HEK293 (cell line): ENCODE measurements around the gene EFCAB8.

Experiments used
- CTCF ChIA-PET: fragments of 350-600 bp; formaldehyde crosslinking; extraction: SDS; loops from one replicate; lab custom pipeline; 2021; ENCODE audit warnings: antibody characterized with exemption; lab: Yijun Ruan, JAX
- POLR2A ChIA-PET: fragments of 300-600 bp; formaldehyde crosslinking; extraction: SDS; loops from one replicate; lab custom pipeline; 2020; ENCODE audit warnings: antibody characterized with exemption, inconsistent platforms; lab: Yijun Ruan, JAX
- H3K27ac ChIP-seq: fragments of 200-500 bp; sonication (Bioruptor generic); 2 replicates; pipeline ENCODE4 v1.5.1; 2014; ENCODE audit warnings: low read depth, low read length, control low read depth, inconsistent platforms; ENCODE audit errors: extremely low read depth
- H3K36me3 ChIP-seq, 2 experiments: fragments of 200-500 bp in 1 of 2; sonication (Bioruptor generic) in 1 of 2; 1 replicate in 1 of 2; 2 replicates in 1 of 2; pipeline ENCODE4 v1.5.1; 2014 to 2017; ENCODE audit warnings: inconsistent platforms in 2 of 2, low read length in 2 of 2; ENCODE audit not compliant: control insufficient read depth in 2 of 2, insufficient read depth in 1 of 2
- H3K4me1 ChIP-seq: fragments of 200-500 bp; sonication (Bioruptor generic); 2 replicates; pipeline ENCODE4 v1.5.1; 2014; ENCODE audit warnings: mild to moderate bottlenecking, low read length, inconsistent platforms; ENCODE audit not compliant: control insufficient read depth, insufficient read depth
- H3K4me3 ChIP-seq: 2 replicates; pipeline ENCODE4 v1.5.1; 2011; ENCODE audit warnings: low read depth, mild to moderate bottlenecking, control low read depth, low read length, moderate library complexity
- H3K9me3 ChIP-seq: fragments of 200-500 bp; sonication (Bioruptor generic); 2 replicates; pipeline ENCODE4 v1.5.1; 2014; ENCODE audit warnings: low read depth, low read length, inconsistent platforms; ENCODE audit not compliant: control insufficient read depth, insufficient read depth
- ATF2 ChIP-seq: fragments of 450-650 bp; formaldehyde crosslinking; IDR thresholded peaks from 2 replicates; pipeline ENCODE4 v1.5.1; 2016; ENCODE audit warnings: missing biosample characterization, missing genetic modification characterization, low read depth
- KLF8 ChIP-seq: fragments of 450-650 bp; formaldehyde crosslinking; IDR thresholded peaks from 2 replicates; pipeline ENCODE4 v1.5.1; 2016; ENCODE audit warnings: missing biosample characterization, missing genetic modification characterization
- PRDM2 ChIP-seq: fragments of 450-650 bp; formaldehyde crosslinking; IDR thresholded peaks from 2 replicates; pipeline ENCODE4 v1.5.1; 2016; ENCODE audit warnings: missing biosample characterization, missing genetic modification characterization, borderline replicate concordance
- SALL2 ChIP-seq: fragments of 450-650 bp; formaldehyde crosslinking; IDR thresholded peaks from 2 replicates; pipeline ENCODE4 v1.5.0; 2017; ENCODE audit warnings: missing biosample characterization, mild to moderate bottlenecking, missing genetic modification characterization, borderline replicate concordance
- SCRT1 ChIP-seq: fragments of 450-650 bp; formaldehyde crosslinking; IDR thresholded peaks from 2 replicates; pipeline ENCODE4 v1.5.1; 2016; ENCODE audit warnings: missing biosample characterization, missing genetic modification characterization, borderline replicate concordance
- SCRT2 ChIP-seq: fragments of 450-650 bp; formaldehyde crosslinking; IDR thresholded peaks from 2 replicates; pipeline ENCODE4 v1.5.1; 2016; ENCODE audit warnings: missing biosample characterization, missing genetic modification characterization
- SP3 ChIP-seq: fragments of 450-650 bp; formaldehyde crosslinking; IDR thresholded peaks from 2 replicates; pipeline ENCODE4 v1.5.1; 2016; ENCODE audit warnings: missing biosample characterization, missing genetic modification characterization
- WT1 ChIP-seq: fragments of 450-650 bp; formaldehyde crosslinking; IDR thresholded peaks from 2 replicates; pipeline ENCODE4 v1.5.1; 2016; ENCODE audit warnings: missing biosample characterization, missing genetic modification characterization
- ZBTB6 ChIP-seq: fragments of 450-650 bp; formaldehyde crosslinking; IDR thresholded peaks from 2 replicates; pipeline ENCODE4 v1.5.1; 2017; ENCODE audit warnings: missing biosample characterization, missing genetic modification characterization
- ZNF2 ChIP-seq: fragments of 450-650 bp; formaldehyde crosslinking; IDR thresholded peaks from 2 replicates; pipeline ENCODE4 v1.5.1; 2016; ENCODE audit warnings: missing biosample characterization, missing genetic modification characterization
- ZNF274 ChIP-seq, 2 experiments: fragments of 200-500 bp in 1 of 2; fragments of 450-650 bp in 1 of 2; sonication (Bioruptor generic) in 1 of 2; formaldehyde crosslinking in 1 of 2; IDR thresholded peaks; 2 replicates each; pipeline versions ENCODE4 v1.5.1 to v1.6.1; 2014 to 2016; ENCODE audit warnings: borderline replicate concordance in 1 of 2, inconsistent platforms in 1 of 2, low read length in 1 of 2, missing biosample characterization in 1 of 2, missing genetic modification characterization in 1 of 2
- ZNF311 ChIP-seq: fragments of 450-650 bp; formaldehyde crosslinking; IDR thresholded peaks from 2 replicates; pipeline ENCODE4 v1.5.1; 2017; ENCODE audit warnings: missing biosample characterization, missing genetic modification characterization, borderline replicate concordance
- ZNF391 ChIP-seq: fragments of 450-650 bp; formaldehyde crosslinking; IDR thresholded peaks from 2 replicates; pipeline ENCODE4 v1.5.1; 2016; ENCODE audit warnings: low read depth, missing biosample characterization, missing genetic modification characterization, borderline replicate concordance
- ZNF585B ChIP-seq: fragments of 450-650 bp; formaldehyde crosslinking; IDR thresholded peaks from 2 replicates; pipeline ENCODE4 v1.5.1; 2016; ENCODE audit warnings: missing biosample characterization, missing genetic modification characterization
- ZNF610 ChIP-seq: fragments of 450-650 bp; formaldehyde crosslinking; IDR thresholded peaks from 2 replicates; pipeline ENCODE4 v1.5.1; 2016; ENCODE audit warnings: missing biosample characterization, missing genetic modification characterization, borderline replicate concordance
- ZNF792 ChIP-seq: fragments of 450-650 bp; formaldehyde crosslinking; IDR thresholded peaks from 2 replicates; pipeline ENCODE4 v1.5.1; 2016; ENCODE audit warnings: missing biosample characterization, missing genetic modification characterization

The EFCAB8 gene

GRCh38 chr20:33004141-33004751 is 145.5 kb downstream of the EFCAB8 start, which contains the start of gene SUN5:
Gene SUN5, minus strand, starts transcription at chr20:33004433. Its CDS starts 93 bp downstream, at chr20:33004340.
- no peak within 1 kb of the TSS for H3K27ac ChIP-seq
- TF ChIP-seq WT1 (tag by site-specific recombination) (no peak), SCRT2 (tag by site-specific recombination) (no peak), ZBTB6 (tag by site-specific recombination) (no peak), ZNF585B (tag by site-specific recombination) (no peak), PRDM2 (no peak), ZNF391 (tag by site-specific recombination) (no peak), ZNF2 (tag by site-specific recombination) (no peak), ZNF610 (tag by site-specific recombination) (no peak), ZNF274 (IDR thresholded peaks at IDR 0.05; ENCODE audit: low read length) (no peak), ZNF274 (tag by site-specific recombination; IDR thresholded peaks at IDR 0.05; ENCODE audit: borderline replicate concordance) (no peak), KLF8 (tag by site-specific recombination) (no peak), SCRT1 (tag by site-specific recombination) (no peak), SALL2 (tag by site-specific recombination) (no peak), ZNF792 (tag by site-specific recombination) (no peak), SP3 (no peak), ZNF311 (tag by site-specific recombination) (no peak), ATF2 (tag by site-specific recombination) (no peak)
- TF ChIP-seq, all 188 proteins: peak for 0
- no peaks in the 10 kb centered on the region for H3K9me3 ChIP-seq
- POLR2A ChIA-PET, result no interaction called here
- no peaks in the 10 kb centered on the region for H3K36me3 ChIP-seq
- CTCF ChIA-PET, result interaction anchor here (0.7 to 1.5 kb wide), 4 partner anchors 12 to 212 kb away, joined by 3 to 5 read pairs (median 4); no protein-coding TSS in a partner anchor
- no peaks in the 10 kb centered on the region for H3K4me1 ChIP-seq
- H3K4me3 ChIP-seq, result no peak within 1 kb of the TSS
